ENCODE data around the gene ZFP30.

Gene ZFP30

GRCh38 chr19:37564624-37565369 is 90.5 kb downstream of the ZFP30 start:
- no peak for DNase-seq
